HG03196 (cell line): ENCODE data around the gene HAUS8.
"Not testable (repeated sequence)": the region's sequence is repeated elsewhere in the genome, so short reads cannot be mapped to it uniquely, and the experiment has no call there.

Experiments used
- ATAC-seq: cut with Tn5 transposase; IDR thresholded peaks from one replicate; pipeline ENCODE4 v1.9.1; 2021; ENCODE audit not compliant: unreplicated experiment

HAUS8 gene

GRCh38 chr19:17075035-17075863, at the start of gene HAUS8, which contains the start of gene MYO9B:
TSS of gene HAUS8 (minus strand) at chr19:17075452. CDS start at chr19:17075422, 30 bp downstream.
TSS of gene MYO9B (plus strand) at chr19:17075777. CDS start at chr19:17101718, 25,941 bp downstream.
- ATAC-seq, result peak; percentile 74

- ATAC-seq, result no peak
These were observed 48.8 kb upstream of the HAUS8 start for GRCh38 chr19:17124025-17124424.

GRCh38 chr19:17123041-17123440, 47.8 kb upstream of the HAUS8 start:
- no peak for ATAC-seq

GRCh38 chr19:17121736-17122293, 46.6 kb upstream of the HAUS8 start:
- ATAC-seq, result no peak

GRCh38 chr19:17118957-17119356, 43.7 kb upstream of the HAUS8 start:
- no peak for ATAC-seq

GRCh38 chr19:17116996-17117702, 41.9 kb upstream of the HAUS8 start:
- no peak for ATAC-seq

GRCh38 chr19:17114414-17114831, 39.2 kb upstream of the HAUS8 start:
- no peak for ATAC-seq

GRCh38 chr19:17113127-17113785, 38.0 kb upstream of the HAUS8 start:
- ATAC-seq, result no peak

- no peak for ATAC-seq
These were observed 37.4 kb upstream of the HAUS8 start for GRCh38 chr19:17112700-17113099.

- ATAC-seq, result no peak
These were observed 37.0 kb upstream of the HAUS8 start for GRCh38 chr19:17112271-17112670.

GRCh38 chr19:17111766-17112165, 36.5 kb upstream of the HAUS8 start:
- no peak for ATAC-seq

GRCh38 chr19:17110599-17110966, 35.3 kb upstream of the HAUS8 start:
- ATAC-seq, result no peak

- no peak for ATAC-seq
These were observed 34.8 kb upstream of the HAUS8 start for GRCh38 chr19:17109962-17110598.

GRCh38 chr19:17109300-17109699, 34.0 kb upstream of the HAUS8 start:
- ATAC-seq, result no peak

GRCh38 chr19:17108453-17108784, 33.2 kb upstream of the HAUS8 start:
- ATAC-seq, result no peak

GRCh38 chr19:17107546-17108452, 32.5 kb upstream of the HAUS8 start:
- no peak for ATAC-seq

GRCh38 chr19:17106964-17107363, 31.7 kb upstream of the HAUS8 start:
- ATAC-seq, result not testable (repeated sequence)

- no peak for ATAC-seq
These were observed 30.3 kb upstream of the HAUS8 start for GRCh38 chr19:17105556-17105955.

- ATAC-seq, result no peak
These were observed 29.4 kb upstream of the HAUS8 start for GRCh38 chr19:17104679-17105078.

- no peak for ATAC-seq
These were observed 27.9 kb upstream of the HAUS8 start for GRCh38 chr19:17103177-17103576.
